DOHH2 (cell line): ENCODE data around the gene RACGAP1.

ENCODE experiments used
- H3F3A ChIP-seq: fragments of 200-600 bp; sonication (generic), shearing (Covaris generic); 2 replicates; pipeline ENCODE4 v1.6.0; 2016; ENCODE audit warnings: antibody characterized with exemption, mild to moderate bottlenecking; ENCODE audit not compliant: control insufficient read depth, insufficient read depth
- H3K27ac ChIP-seq: fragments of 200-600 bp; sonication (generic); 2 replicates; pipeline ENCODE4 v1.5.1; 2014; ENCODE audit warnings: low read depth, mild to moderate bottlenecking, low read length, moderate library complexity
- H3K27me3 ChIP-seq: fragments of 200-600 bp; sonication (generic); 2 replicates; pipeline ENCODE4 v1.6.1; 2014; ENCODE audit warnings: mild to moderate bottlenecking, low read length, mixed read lengths; ENCODE audit not compliant: control insufficient read depth
- H3K36me3 ChIP-seq: fragments of 200-600 bp; sonication (generic); 2 replicates; pipeline ENCODE4 v1.6.1; 2014; ENCODE audit warnings: mild to moderate bottlenecking, low read length, moderate library complexity, mixed read lengths; ENCODE audit not compliant: control insufficient read depth
- H3K4me1 ChIP-seq: fragments of 200-600 bp; sonication (generic); 2 replicates; pipeline ENCODE4 v1.6.1; 2014; ENCODE audit warnings: mild to moderate bottlenecking, low read length, mixed read lengths; ENCODE audit not compliant: control insufficient read depth
- H3K4me2 ChIP-seq: fragments of 200-600 bp; sonication (generic); 2 replicates; pipeline ENCODE4 v1.6.0; 2014; ENCODE audit warnings: mild to moderate bottlenecking, low read length, moderate library complexity
- H3K4me3 ChIP-seq: fragments of 200-600 bp; sonication (generic); 2 replicates; pipeline ENCODE4 v1.5.1; 2014; ENCODE audit warnings: mild to moderate bottlenecking, low read length, mixed read lengths
- H3K79me2 ChIP-seq: fragments of 200-600 bp; sonication (generic); 2 replicates; pipeline ENCODE4 v1.6.1; 2014; ENCODE audit warnings: mild to moderate bottlenecking, low read length, mixed read lengths; ENCODE audit not compliant: control insufficient read depth
- H3K9me2 ChIP-seq: fragments of 200-600 bp; sonication (generic); replicated peaks from 2 replicates; pipeline ENCODE4 v1.6.1; 2014; ENCODE audit warnings: mild to moderate bottlenecking, low read length, mixed read lengths; ENCODE audit not compliant: control insufficient read depth
- H3K9me3 ChIP-seq: fragments of 200-600 bp; sonication (generic); 2 replicates; pipeline ENCODE4 v1.6.1; 2014; ENCODE audit warnings: antibody characterized with exemption, low read length, mixed read lengths; ENCODE audit not compliant: control insufficient read depth, insufficient read depth
- H4K20me1 ChIP-seq: fragments of 200-600 bp; sonication (generic); 2 replicates; pipeline ENCODE4 v1.6.0; 2014; ENCODE audit warnings: low read depth, mild to moderate bottlenecking, antibody characterized with exemption, low read length, moderate library complexity; ENCODE audit not compliant: control insufficient read depth, insufficient read depth
- CTCF ChIP-seq: fragments of 200-600 bp; sonication (generic); IDR thresholded peaks from one replicate; pipeline ENCODE4 v1.5.1; 2014; ENCODE audit warnings: antibody characterized with exemption, mild to moderate bottlenecking, low read depth, low read length; ENCODE audit not compliant: poor library complexity, severe bottlenecking
- EZH2phosphoT487 ChIP-seq: fragments of 200-600 bp; sonication (generic); IDR thresholded peaks from 2 replicates; pipeline ENCODE4 v1.6.1; 2017; ENCODE audit warnings: borderline replicate concordance, mild to moderate bottlenecking, antibody characterized with exemption, low read length, moderate library complexity, mixed read lengths

Gene RACGAP1

GRCh38 chr12:49950273-49951251, 74.7 kb downstream of the RACGAP1 start, which contains the start of gene AQP2:
TSS of gene AQP2 (plus strand) at chr12:49950737. CDS start at chr12:49950831, 94 bp downstream.
- Histone ChIP-seq H3K4me1 (0 out of 2 replicates have a peak, but pooled peaks cover 3% of the 10 kb centered on the region), H3K9me2 (no peaks in the 10 kb centered on the region), H3F3A (no peaks in the 10 kb centered on the region), H4K20me1 (no peaks in the 10 kb centered on the region), H3K36me3 (no peaks in the 10 kb centered on the region), H3K27me3 (no peaks in the 10 kb centered on the region), H3K79me2 (no peaks in the 10 kb centered on the region), H3K4me2 (no peak within 1 kb of the TSS), H3K4me3 (no peak within 1 kb of the TSS), H3K9me3 (no peaks in the 10 kb centered on the region), H3K27ac (no peak within 1 kb of the TSS)
- no peak for TF ChIP-seq CTCF
- TF ChIP-seq EZH2phosphoT487 = no peak

GRCh38 chr12:49949866-49950265, 75.4 kb downstream of the RACGAP1 start:
- no peak overlapping the region for H3K4me2 ChIP-seq
- no peaks in the 10 kb centered on the region for H3K9me3 ChIP-seq

GRCh38 chr12:49948866-49949845, 76.1 kb downstream of the RACGAP1 start:
- Histone ChIP-seq H3K9me3 (no peaks in the 10 kb centered on the region), H3K27ac (no peak overlapping the region), H3K36me3 (no peaks in the 10 kb centered on the region), H3K9me2 (no peaks in the 10 kb centered on the region), H3K79me2 (no peaks in the 10 kb centered on the region), H3K27me3 (no peaks in the 10 kb centered on the region), H3K4me3 (no peak overlapping the region), H4K20me1 (no peaks in the 10 kb centered on the region), H3K4me2 (no peak overlapping the region), H3K4me1 (peaks cover 12% of the 10 kb centered on the region), H3F3A (0 out of 2 replicates have a peak, but pooled peaks cover 2% of the 10 kb centered on the region)
- no peak for TF ChIP-seq CTCF
- no peak for TF ChIP-seq EZH2phosphoT487

More at GRCh38 chr12:49949866-49950265, 75.4 kb downstream of the RACGAP1 start:
- H4K20me1 ChIP-seq = no peaks in the 10 kb centered on the region
- no peaks in the 10 kb centered on the region for H3K27me3 ChIP-seq
- no peaks in the 10 kb centered on the region for H3F3A ChIP-seq
- no peak overlapping the region for H3K4me3 ChIP-seq
- H3K36me3 ChIP-seq = no peaks in the 10 kb centered on the region
- no peaks in the 10 kb centered on the region for H3K79me2 ChIP-seq
- H3K9me2 ChIP-seq = no peaks in the 10 kb centered on the region
- no peak for TF ChIP-seq CTCF
- no peak for TF ChIP-seq EZH2phosphoT487
- H3K4me1 ChIP-seq = peaks cover 9% of the 10 kb centered on the region
- H3K27ac ChIP-seq = no peak overlapping the region
